HG03575 (cell line): Measurements from ENCODE around the gene TXNDC12.
"Not testable (repeated sequence)": the region's sequence is repeated elsewhere in the genome, so short reads cannot be mapped to it uniquely, and the experiment has no call there.

Experiments used
- ATAC-seq: cut with Tn5 transposase; IDR thresholded peaks from one replicate; pipeline ENCODE4 v1.9.1; 2021; ENCODE audit not compliant: unreplicated experiment, insufficient number of reproducible peaks, low FRiP score; ENCODE audit errors: extremely low read depth

TXNDC12 gene

GRCh38 chr1:52006081-52006553 lies 48.9 kb downstream of the TXNDC12 start:
- ATAC-seq = not testable (repeated sequence)

GRCh38 chr1:52005548-52005947 lies 49.4 kb downstream of the TXNDC12 start:
- ATAC-seq = not testable (repeated sequence)

- no peak for ATAC-seq
Measured at GRCh38 chr1:52003877-52004276, 51.1 kb downstream of the TXNDC12 start.

- ATAC-seq = no peak
Measured at GRCh38 chr1:52002038-52002917, 52.7 kb downstream of the TXNDC12 start.

GRCh38 chr1:51998701-51999100 lies 56.3 kb downstream of the TXNDC12 start:
- ATAC-seq = no peak

- no peak for ATAC-seq
Measured at GRCh38 chr1:51997974-51998382, 57.0 kb downstream of the TXNDC12 start.

GRCh38 chr1:51990478-51990965 lies 64.5 kb downstream of the TXNDC12 start, which contains the start of gene RAB3B:
TSS of gene RAB3B (minus strand) at chr1:51990700. CDS start at chr1:51977117, 13,583 bp downstream.
- no peak for ATAC-seq

- ATAC-seq = no peak
Measured at GRCh38 chr1:51989582-51990477, 65.2 kb downstream of the TXNDC12 start.

- no peak for ATAC-seq
Measured at GRCh38 chr1:51988254-51988653, 66.7 kb downstream of the TXNDC12 start.

GRCh38 chr1:51986718-51987117 lies 68.3 kb downstream of the TXNDC12 start:
- no peak for ATAC-seq

- no peak for ATAC-seq
Measured at GRCh38 chr1:51982161-51982560, 72.8 kb downstream of the TXNDC12 start.

GRCh38 chr1:51981555-51981954 lies 73.4 kb downstream of the TXNDC12 start:
- no peak for ATAC-seq

- ATAC-seq = no peak
Measured at GRCh38 chr1:51978099-51978498, 76.9 kb downstream of the TXNDC12 start.

- ATAC-seq = no peak
Measured at GRCh38 chr1:51976846-51977602, 78.0 kb downstream of the TXNDC12 start.

GRCh38 chr1:51973587-51974474 lies 81.2 kb downstream of the TXNDC12 start:
- ATAC-seq = no peak
